Erythroblast (primary cell): Measurements from ENCODE around the gene LRBA.

Source experiments
- GATA1 ChIP-seq: IDR thresholded peaks from 2 replicates; pipeline ENCODE4 v1.6.1; 2011; ENCODE audit warnings: low read depth, mild to moderate bottlenecking, control low read depth, low read length, moderate library complexity
- POLR2A ChIP-seq: IDR thresholded peaks from 2 replicates; pipeline ENCODE4 v1.6.1; 2011; ENCODE audit warnings: mild to moderate bottlenecking, low read length

DNA sequence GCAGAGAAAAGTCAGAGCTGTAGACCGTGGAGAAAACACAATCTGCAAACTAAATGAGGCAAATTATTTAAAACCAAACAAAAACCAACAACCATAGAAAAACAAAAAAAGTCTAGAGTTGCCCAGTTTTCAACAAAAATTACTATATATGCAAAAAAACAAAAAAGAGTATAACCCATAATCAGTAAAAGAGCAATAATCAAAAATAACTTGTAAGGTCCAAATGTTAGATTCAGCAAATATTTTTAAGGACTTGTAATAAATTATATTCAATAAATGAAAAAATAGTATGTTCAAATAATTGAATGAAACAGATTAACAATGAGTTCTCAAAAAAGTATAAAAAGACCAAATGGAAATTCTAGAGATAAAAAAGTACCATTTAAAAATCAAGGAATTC lies 130.5 kb downstream of the LRBA start:
- TF ChIP-seq POLR2A (no peak), GATA1 (no peak)
